ENCODE measurements around the gene SEPTIN10. TPM values are rescaled to one million over a fixed set of nuclear protein-coding genes. Genes with fewer than 3 reads are reported as not detected.
"Not testable (repeated sequence)": the region's sequence is repeated elsewhere in the genome, so short reads cannot be mapped to it uniquely, and the experiment has no call there.

Gene SEPTIN10
- total and polyA plus RNA-seq, 2 donors, result 90.2 to 140 TPM

DNA sequence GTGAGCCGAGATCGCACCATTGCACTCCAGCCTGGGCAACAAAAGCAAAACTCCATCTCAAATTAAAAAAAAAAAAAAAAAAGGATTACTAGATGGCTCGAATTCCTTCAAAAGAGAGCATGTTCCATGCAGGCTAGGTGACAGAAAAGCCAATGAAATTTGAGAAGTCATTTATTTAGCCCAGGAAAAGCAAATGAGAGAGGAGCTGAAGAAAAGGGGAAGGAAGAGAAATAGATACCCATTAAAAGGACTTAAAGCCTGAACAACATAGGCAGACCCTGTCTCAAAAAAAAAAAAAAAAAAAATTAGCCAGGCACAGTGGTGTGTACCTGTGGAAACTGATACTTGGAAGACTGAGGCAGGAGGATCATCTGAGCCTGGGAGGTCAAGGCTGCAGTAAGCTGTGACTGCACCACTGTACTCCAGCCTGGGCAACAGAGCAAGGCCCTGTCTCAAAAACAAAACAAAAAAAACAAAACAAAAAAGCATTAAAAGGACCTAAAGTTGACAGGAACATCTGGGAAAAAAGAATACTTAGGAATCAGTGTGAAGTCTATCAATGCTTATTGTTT, 11.1 kb downstream of the SEPTIN10 start:
- H3K36me3 ChIP-seq (ENCODE audit: insufficient read depth), result no peaks in the 10 kb centered on the region
- 87% methylated on average over 3 of the region's 3 CpGs for WGBS
- H3K27ac ChIP-seq (ENCODE audit: low read depth), result no peak overlapping the region
- no peak overlapping the region for H3K4me3 ChIP-seq (ENCODE audit: low read depth, low read length)
- no peaks in the 10 kb centered on the region for H3K4me1 ChIP-seq (ENCODE audit: insufficient read depth)
- no peak for DNase-seq (ENCODE audit: extremely low spot score)

DNA sequence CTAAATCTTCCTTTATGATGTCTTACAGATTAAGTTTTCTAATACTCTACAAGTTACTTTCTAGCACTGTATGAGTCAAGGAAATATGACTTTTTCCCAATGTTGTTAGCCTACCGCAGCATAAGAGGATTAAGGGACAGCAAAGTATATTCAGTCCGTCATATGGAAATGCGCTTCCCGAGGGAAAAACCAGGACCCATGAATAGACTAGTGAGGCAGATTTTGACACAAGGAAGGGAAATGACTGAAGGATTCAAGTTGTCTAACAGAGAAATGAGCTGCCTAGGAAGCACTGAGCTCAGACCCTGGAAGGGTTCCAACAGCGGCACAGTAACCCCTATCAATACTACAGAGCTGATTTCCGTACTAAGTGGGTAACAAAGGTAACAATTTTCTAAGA, 12.0 kb downstream of the SEPTIN10 start:
- 63% methylated on average over 6 of the region's 6 CpGs for WGBS
- Histone ChIP-seq H3K36me3 (ENCODE audit: insufficient read depth) (no peaks in the 10 kb centered on the region), H3K27ac (ENCODE audit: low read depth) (no peak overlapping the region), H3K4me3 (ENCODE audit: low read depth, low read length) (no peak overlapping the region), H3K4me1 (ENCODE audit: insufficient read depth) (no peaks in the 10 kb centered on the region)
- DNase-seq (ENCODE audit: extremely low spot score), result no peak

DNA sequence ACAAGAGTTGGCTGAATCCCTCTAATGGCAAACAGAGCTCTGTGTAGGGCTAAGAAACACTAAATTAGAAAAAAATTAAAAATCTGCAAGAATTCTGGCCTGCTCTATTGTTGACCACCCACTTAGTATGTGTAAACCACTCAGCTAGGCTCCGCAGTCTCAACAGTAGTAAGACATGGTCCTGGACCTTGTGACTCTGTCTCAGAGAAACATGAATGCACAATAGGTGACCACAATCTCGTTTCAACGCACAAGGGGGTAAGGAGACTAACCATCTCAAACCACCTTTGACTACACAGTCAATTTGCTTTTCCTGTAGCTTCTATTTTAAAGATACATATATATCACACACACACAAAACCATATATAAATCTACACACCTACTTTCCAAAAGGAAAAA, 16.5 kb downstream of the SEPTIN10 start:
- Histone ChIP-seq H3K4me1 (ENCODE audit: insufficient read depth) (peaks cover 2% of the 10 kb centered on the region), H3K27ac (ENCODE audit: low read depth) (no peak overlapping the region), H3K36me3 (ENCODE audit: insufficient read depth) (no peaks in the 10 kb centered on the region), H3K4me3 (ENCODE audit: low read depth, low read length) (no peak overlapping the region)
- DNase-seq (ENCODE audit: extremely low spot score), result no peak
- WGBS, result 89% methylated on average over 3 of the region's 3 CpGs

DNA sequence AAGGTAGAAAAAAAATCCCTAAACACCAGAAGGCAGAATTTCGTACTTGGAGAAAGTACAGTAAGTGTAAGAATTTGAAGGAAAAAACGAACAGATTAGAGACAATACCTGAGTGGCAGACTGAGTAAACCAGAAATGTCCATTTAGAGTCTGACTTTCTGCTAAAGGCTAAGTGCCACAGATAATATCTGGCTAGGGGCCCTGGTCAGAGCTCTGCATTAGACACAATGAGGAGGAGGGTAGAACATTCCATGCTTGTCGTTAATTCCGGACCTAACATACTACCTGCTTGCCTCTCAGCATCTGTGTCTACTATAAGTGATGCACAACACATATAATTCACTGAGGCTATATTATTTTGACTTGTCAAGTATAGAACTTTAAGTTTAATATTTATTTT, 18.1 kb downstream of the SEPTIN10 start:
- DNase-seq (ENCODE audit: extremely low spot score), result no peak
- Histone ChIP-seq H3K36me3 (ENCODE audit: insufficient read depth) (no peaks in the 10 kb centered on the region), H3K4me1 (ENCODE audit: insufficient read depth) (peaks cover 2% of the 10 kb centered on the region), H3K4me3 (ENCODE audit: low read depth, low read length) (no peak overlapping the region), H3K27ac (ENCODE audit: low read depth) (no peak overlapping the region)
- WGBS, result 82% methylated on average over 4 of the region's 4 CpGs

DNA sequence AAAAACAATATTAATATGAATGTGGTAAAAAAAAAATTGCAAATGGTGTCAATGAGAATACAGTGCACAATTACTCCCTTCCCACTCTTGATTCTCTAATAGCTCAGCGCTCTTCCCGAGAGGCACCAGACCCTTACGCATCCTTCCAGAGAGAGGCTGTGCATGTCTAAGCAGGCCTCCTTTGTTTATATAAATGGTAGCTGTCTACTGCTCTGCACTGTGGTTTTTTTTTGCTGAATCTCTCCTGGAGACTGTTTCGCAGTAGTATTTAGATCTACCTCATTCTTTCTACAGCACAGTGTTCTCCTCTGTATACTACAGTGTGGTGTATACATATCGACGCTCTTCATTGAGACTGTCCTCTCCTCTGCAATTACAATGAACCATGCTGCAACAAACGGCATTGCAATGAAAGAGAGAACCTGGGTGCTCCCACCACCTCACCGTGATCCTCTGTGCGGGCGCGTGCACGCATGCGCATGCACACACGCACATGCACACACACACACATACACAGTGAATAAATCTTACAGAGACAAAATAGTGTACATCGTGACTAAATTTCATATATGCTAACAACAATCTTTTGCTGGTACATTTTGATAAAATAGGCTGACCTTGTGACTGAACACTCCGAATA, 19.4 kb downstream of the SEPTIN10 start:
- 79% methylated on average over 16 of the region's 16 CpGs for WGBS
- Histone ChIP-seq H3K36me3 (ENCODE audit: insufficient read depth) (no peaks in the 10 kb centered on the region), H3K4me3 (ENCODE audit: low read depth, low read length) (no peak overlapping the region), H3K4me1 (ENCODE audit: insufficient read depth) (peaks cover 2% of the 10 kb centered on the region), H3K27ac (ENCODE audit: low read depth) (no peak overlapping the region)
- no peak for DNase-seq (ENCODE audit: extremely low spot score)

DNA sequence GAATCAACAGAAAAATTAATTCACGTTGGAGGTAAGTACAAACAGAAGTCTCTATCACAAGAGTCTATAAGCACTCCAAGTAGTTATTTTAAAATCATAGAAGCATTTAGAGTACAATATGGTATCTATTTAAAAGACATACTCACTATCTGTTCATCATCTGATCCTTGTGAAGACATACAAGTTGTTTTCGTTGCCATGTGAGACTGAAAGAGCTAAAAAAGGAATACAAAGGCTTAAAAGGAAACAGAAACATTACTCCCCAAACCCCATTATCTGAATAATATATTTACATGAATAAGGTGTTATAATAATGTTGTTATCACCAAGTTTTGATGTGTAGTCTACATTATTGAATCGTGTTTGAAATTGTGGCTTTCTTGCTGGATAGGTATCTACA, 20.9 kb downstream of the SEPTIN10 start:
- H3K27ac ChIP-seq (ENCODE audit: low read depth), result no peak overlapping the region
- H3K4me1 ChIP-seq (ENCODE audit: insufficient read depth), result peaks cover 2% of the 10 kb centered on the region
- 85% methylated on average over 3 of the region's 3 CpGs for WGBS
- no peak overlapping the region for H3K4me3 ChIP-seq (ENCODE audit: low read depth, low read length)
- H3K36me3 ChIP-seq (ENCODE audit: insufficient read depth), result no peaks in the 10 kb centered on the region
- DNase-seq (ENCODE audit: extremely low spot score), result no peak

DNA sequence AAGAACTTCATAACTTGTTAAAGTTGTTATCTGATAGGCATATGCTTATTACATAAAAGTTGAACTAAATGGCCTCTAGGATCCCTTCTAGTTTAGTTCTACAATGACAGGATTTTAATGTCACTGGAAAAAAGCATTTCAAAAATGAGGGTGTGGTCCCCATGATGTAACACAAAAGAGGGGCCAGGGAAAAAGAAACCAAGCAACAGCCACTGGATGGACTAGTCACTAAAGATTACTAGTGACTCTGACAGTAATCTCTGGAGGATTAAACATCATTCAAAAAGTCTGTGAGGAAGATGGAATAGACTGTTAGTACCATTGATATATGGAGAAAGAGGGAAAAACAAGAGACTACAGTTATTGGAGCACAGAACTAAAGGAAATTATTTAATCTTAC, 22.6 kb downstream of the SEPTIN10 start:
- H3K27ac ChIP-seq (ENCODE audit: low read depth), result no peak overlapping the region
- H3K36me3 ChIP-seq (ENCODE audit: insufficient read depth), result no peaks in the 10 kb centered on the region
- H3K4me1 ChIP-seq (ENCODE audit: insufficient read depth), result peaks cover 2% of the 10 kb centered on the region
- no peak for DNase-seq (ENCODE audit: extremely low spot score)
- no peak overlapping the region for H3K4me3 ChIP-seq (ENCODE audit: low read depth, low read length)

DNA sequence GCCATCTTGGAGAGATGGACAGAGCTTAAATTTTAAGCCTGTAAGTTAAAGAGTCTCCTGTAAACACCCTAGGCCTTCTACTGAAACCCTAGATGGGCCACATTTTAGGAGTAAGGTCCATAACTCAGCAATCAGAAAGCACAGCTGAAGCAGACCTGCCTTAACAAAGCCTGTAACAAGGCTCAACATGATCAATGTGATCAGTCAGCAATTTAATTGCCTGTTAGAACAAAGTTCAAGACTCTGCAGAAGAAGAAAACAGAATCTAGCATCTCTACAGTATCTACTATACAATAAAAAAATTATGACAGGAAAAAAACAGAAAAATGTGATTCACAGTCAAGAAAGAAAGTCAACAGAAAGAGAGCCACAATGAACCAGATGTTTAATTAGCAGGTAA, 27.1 kb downstream of the SEPTIN10 start:
- H3K27ac ChIP-seq (ENCODE audit: low read depth), result no peak overlapping the region
- H3K36me3 ChIP-seq (ENCODE audit: insufficient read depth), result peaks cover 2% of the 10 kb centered on the region
- H3K4me1 ChIP-seq (ENCODE audit: insufficient read depth), result no peaks in the 10 kb centered on the region
- no peak overlapping the region for H3K4me3 ChIP-seq (ENCODE audit: low read depth, low read length)
- DNase-seq (ENCODE audit: extremely low spot score), result no peak

DNA sequence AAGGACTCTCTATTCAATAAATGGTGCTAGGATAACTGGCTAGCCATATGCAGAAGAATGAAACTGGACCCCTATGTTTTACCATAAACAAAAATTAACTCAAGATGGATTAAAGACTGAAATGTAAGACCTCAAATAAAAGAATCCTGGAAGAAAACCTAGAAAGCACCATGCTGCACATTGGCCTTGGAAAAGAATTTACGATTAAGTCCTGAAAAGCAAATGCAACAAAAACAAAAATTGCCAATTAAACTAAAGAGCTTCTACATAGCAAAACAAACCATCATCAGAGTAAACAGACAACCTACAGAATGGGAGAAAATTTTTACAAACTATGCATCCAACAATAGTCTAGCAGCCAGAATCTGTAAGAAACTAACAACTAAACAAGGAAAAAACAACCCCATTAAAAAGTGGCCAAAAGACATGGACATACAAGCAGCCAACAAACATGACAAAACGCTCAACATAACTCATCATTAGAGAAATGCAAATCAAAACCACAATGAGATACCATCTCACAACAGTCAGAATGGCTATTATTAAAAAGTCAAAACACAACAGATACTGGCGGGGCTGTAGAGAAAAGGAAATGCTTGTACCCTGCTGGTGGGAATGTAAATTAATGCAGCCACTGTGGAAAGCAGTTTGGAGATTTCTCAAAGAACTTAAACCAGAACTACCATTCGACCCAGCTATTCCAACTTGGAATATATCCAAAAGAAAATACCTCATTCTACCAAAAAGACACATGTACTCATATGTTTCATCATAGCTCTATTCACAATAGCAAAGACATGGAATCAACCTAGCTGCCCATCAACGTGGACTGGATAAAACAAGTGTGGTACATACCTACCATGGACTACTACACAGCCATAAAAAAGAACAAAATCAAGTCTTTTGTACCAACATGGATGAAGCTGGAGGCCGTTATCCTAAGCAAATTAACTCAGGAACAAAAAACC, 30.6 kb downstream of the SEPTIN10 start:
- WGBS, result 86% methylated on average over 6 of the region's 6 CpGs
- Histone ChIP-seq H3K36me3 (ENCODE audit: insufficient read depth) (peaks cover 2% of the 10 kb centered on the region), H3K4me3 (ENCODE audit: low read depth, low read length) (no peak overlapping the region), H3K27ac (ENCODE audit: low read depth) (no peak overlapping the region), H3K4me1 (ENCODE audit: insufficient read depth) (no peaks in the 10 kb centered on the region)
- no peak for DNase-seq (ENCODE audit: extremely low spot score)

DNA sequence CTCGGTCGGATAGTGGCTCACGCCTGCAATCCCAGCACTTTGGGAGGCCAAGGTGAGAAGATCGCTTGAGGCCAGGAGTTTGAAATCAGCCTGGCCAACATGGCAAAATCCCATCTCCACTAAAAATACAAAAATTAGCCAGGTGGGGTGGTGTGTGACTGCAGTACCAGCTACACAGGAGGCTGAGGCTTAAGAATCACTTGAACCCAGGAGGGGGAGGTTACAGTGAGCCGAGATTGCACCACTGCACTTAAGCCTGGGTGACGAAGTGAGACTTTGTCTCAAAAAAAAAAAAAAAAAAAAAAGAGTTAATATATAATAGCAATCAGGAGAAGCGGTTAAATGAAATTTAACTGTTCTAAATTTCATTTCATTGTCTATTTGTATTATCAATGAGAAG, 36.1 kb downstream of the SEPTIN10 start:
- not testable (repeated sequence) for H3K36me3 ChIP-seq (ENCODE audit: insufficient read depth); H3K27ac ChIP-seq (ENCODE audit: low read depth); DNase-seq (ENCODE audit: extremely low spot score); H3K4me1 ChIP-seq (ENCODE audit: insufficient read depth); H3K4me3 ChIP-seq (ENCODE audit: low read depth, low read length)
- WGBS, result 95% methylated on average over 7 of the region's 7 CpGs

DNA sequence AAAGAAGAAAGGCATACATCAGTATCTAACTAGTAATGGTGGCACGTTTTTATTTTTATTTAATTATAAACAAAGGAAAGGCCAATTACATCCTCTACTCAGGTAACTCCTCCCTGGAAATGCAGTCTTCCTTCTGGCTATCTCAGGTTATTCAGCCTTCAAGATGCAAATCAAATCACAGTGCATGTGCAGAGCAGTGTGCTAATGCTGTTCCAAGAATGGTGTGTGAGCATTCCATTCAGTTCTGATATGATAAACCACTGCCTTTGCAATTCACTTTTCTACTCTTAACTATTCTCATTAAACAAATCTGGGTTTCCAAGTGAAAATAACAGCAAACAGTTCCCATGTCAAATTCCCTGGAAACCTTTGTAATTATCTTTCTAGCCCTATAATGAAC, 38.4 kb downstream of the SEPTIN10 start:
- Histone ChIP-seq H3K36me3 (ENCODE audit: insufficient read depth) (peaks cover 2% of the 10 kb centered on the region), H3K4me1 (ENCODE audit: insufficient read depth) (no peaks in the 10 kb centered on the region), H3K27ac (ENCODE audit: low read depth) (no peak overlapping the region), H3K4me3 (ENCODE audit: low read depth, low read length) (no peak overlapping the region)
- WGBS, result 31% methylated on average over 1 of the region's 1 CpG
- no peak for DNase-seq (ENCODE audit: extremely low spot score)

DNA sequence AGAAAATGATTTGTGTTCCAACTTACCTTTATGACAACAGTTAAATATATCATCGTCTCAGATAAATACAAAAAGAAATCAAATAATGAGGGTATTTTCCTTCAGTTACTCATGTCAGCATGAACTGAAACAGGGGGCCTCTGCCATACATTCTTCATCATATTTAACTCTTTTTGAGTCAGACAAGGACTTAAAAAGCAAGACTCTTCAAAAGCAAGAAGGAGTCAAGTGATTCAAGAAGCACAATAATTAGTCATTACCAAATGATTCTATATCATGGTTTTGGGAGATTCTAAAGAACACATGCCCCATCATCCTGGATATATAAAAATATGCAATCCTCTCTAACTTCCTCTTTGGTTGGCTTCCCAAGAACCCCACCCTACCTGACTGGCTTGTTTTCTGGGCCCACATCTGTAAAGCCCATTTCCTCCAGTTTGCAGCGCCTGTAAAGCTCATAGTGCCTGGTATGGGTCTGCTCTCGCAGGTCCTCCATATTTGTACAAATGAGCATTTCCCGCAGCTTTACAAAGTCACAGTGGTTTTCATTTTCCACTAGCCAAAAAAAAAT, 49.7 kb downstream of the SEPTIN10 start:
- no peak overlapping the region for H3K27ac ChIP-seq (ENCODE audit: low read depth)
- DNase-seq (ENCODE audit: extremely low spot score), result no peak
- 93% methylated on average over 4 of the region's 4 CpGs for WGBS
- no peaks in the 10 kb centered on the region for H3K4me1 ChIP-seq (ENCODE audit: insufficient read depth)
- no peaks in the 10 kb centered on the region for H3K36me3 ChIP-seq (ENCODE audit: insufficient read depth)
- H3K4me3 ChIP-seq (ENCODE audit: low read depth, low read length), result no peak overlapping the region

DNA sequence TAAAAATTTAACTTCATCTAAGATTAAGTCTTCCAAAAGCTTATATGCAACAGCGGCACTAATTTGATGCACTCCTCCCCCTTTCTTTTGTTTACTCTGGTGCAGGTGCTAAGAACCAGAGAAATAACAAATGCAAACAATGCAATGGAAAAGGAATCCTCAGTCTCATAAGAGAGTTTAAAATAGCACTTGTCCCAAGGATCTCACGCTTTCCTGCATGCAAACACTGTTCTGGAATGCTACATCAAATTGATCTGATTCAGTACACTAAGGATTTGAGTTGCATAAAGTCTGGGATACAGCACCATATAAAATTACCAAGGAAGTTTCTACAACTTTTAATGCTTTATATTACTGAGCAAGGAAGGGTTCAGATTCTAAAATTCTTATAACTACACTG, 50.5 kb downstream of the SEPTIN10 start:
- H3K27ac ChIP-seq (ENCODE audit: low read depth), result no peak overlapping the region
- WGBS, result 69% methylated on average over 2 of the region's 2 CpGs
- DNase-seq (ENCODE audit: extremely low spot score), result no peak
- no peaks in the 10 kb centered on the region for H3K36me3 ChIP-seq (ENCODE audit: insufficient read depth)
- H3K4me3 ChIP-seq (ENCODE audit: low read depth, low read length), result no peak overlapping the region
- H3K4me1 ChIP-seq (ENCODE audit: insufficient read depth), result no peaks in the 10 kb centered on the region

DNA sequence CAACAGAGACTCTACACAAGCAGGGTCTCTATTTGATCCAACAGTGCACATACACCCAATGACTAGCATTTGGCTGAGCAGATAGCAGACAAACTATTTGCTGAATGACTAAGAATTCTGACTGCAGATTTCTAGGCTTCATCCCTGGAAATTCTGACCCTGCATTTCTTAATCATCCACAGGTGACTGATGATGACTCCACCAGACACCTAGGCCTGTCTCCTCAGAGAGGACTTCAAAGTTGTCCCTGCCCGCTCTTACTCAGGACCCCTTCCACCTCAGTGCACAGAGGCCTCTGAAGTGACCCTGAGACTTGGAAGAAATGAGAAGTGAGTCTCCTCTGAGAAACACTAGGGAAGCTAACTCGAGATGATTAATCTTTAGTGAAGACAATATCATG, 51.3 kb downstream of the SEPTIN10 start:
- 90% methylated on average over 2 of the region's 2 CpGs for WGBS
- H3K36me3 ChIP-seq (ENCODE audit: insufficient read depth), result no peaks in the 10 kb centered on the region
- no peak overlapping the region for H3K4me3 ChIP-seq (ENCODE audit: low read depth, low read length)
- no peak overlapping the region for H3K27ac ChIP-seq (ENCODE audit: low read depth)
- H3K4me1 ChIP-seq (ENCODE audit: insufficient read depth), result no peaks in the 10 kb centered on the region
- no peak for DNase-seq (ENCODE audit: extremely low spot score)

Data from urinary bladder (tissue), 4 donors.